Neural crest cell (in vitro differentiated cells): ENCODE data around the gene CAMK2N1. TPM values are rescaled to one million over a fixed set of nuclear protein-coding genes. Genes with fewer than 3 reads are reported as not detected.
A peak's percentile ranks its signal among the peaks of the same experiment; 100 is the strongest.

Experiments used
- DNase-seq: peaks from one replicate; pipeline ENCODE4 v3.0.0; 2021; ENCODE audit warnings: low read depth, mixed read lengths, low spot score
- H3K27ac Mint-ChIP-seq: one replicate; pipeline ENCODE4 v1.8.0; 2021; ENCODE audit warnings: mild to moderate bottlenecking, mixed read lengths; ENCODE audit not compliant: unreplicated experiment
- H3K27me3 Mint-ChIP-seq: 2 replicates; pipeline ENCODE4 v1.8.0; 2021; ENCODE audit warnings: low read depth, mild to moderate bottlenecking, mixed read lengths
- H3K36me3 Mint-ChIP-seq: 2 replicates; pipeline ENCODE4 v1.8.0; 2021; ENCODE audit warnings: low read depth, mild to moderate bottlenecking, mixed read lengths
- H3K4me1 Mint-ChIP-seq: 2 replicates; pipeline ENCODE4 v1.8.0; 2021; ENCODE audit warnings: mixed read lengths
- H3K4me3 Mint-ChIP-seq: one replicate; pipeline ENCODE4 v1.8.0; 2021; ENCODE audit warnings: mild to moderate bottlenecking, mixed read lengths
- H3K9me3 Mint-ChIP-seq: 2 replicates; pipeline ENCODE4 v1.8.0; 2021; ENCODE audit warnings: mixed read lengths
- total RNA-seq: library from RNA; stranded (reverse); gene quantifications from 2 replicates; pipeline ENCODE4 v1.2.1, GENCODE V29; 2021
- TF ChIP-seq, protein P1 (sequence below): fragments of 200-600 bp; sonication (generic); conservative IDR thresholded peaks from 2 replicates; pipeline ENCODE4 v1.5.0; 2021; ENCODE audit warnings: antibody characterized with exemption, mild to moderate bottlenecking

CAMK2N1 gene
- total RNA-seq, 1 donor from 2014 or later, result 31.4 TPM

DNA sequence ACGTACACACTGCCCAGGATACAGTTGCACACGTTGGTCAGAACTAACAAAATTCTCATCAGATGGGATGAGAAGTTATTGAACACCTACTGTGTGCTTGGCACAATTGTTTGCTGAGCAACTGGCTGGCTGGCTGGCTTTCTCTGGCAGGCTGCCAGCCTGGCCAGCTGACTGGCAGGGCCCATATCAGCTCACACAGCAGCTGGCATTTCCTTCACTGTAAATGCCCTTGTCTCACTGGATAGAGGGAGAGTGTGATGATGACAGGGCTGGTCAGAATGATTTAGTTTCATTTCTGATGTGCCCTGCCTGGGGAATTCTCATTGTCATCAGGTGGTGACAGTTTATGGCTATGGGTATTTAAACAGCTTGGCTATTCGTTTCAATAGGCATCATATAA lies 15.8 kb downstream of the CAMK2N1 start:
- H3K36me3 Mint-ChIP-seq, result no peaks in the 10 kb centered on the region
- DNase-seq, result no peak
- no peak overlapping the region for H3K27ac Mint-ChIP-seq
- H3K27me3 Mint-ChIP-seq, result peaks cover 31% of the 10 kb centered on the region
- peaks cover 15% of the 10 kb centered on the region for H3K4me1 Mint-ChIP-seq
- no peak overlapping the region for H3K4me3 Mint-ChIP-seq
- TF ChIP-seq, protein P1, sequence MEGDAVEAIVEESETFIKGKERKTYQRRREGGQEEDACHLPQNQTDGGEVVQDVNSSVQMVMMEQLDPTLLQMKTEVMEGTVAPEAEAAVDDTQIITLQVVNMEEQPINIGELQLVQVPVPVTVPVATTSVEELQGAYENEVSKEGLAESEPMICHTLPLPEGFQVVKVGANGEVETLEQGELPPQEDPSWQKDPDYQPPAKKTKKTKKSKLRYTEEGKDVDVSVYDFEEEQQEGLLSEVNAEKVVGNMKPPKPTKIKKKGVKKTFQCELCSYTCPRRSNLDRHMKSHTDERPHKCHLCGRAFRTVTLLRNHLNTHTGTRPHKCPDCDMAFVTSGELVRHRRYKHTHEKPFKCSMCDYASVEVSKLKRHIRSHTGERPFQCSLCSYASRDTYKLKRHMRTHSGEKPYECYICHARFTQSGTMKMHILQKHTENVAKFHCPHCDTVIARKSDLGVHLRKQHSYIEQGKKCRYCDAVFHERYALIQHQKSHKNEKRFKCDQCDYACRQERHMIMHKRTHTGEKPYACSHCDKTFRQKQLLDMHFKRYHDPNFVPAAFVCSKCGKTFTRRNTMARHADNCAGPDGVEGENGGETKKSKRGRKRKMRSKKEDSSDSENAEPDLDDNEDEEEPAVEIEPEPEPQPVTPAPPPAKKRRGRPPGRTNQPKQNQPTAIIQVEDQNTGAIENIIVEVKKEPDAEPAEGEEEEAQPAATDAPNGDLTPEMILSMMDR, result no peak
- no peaks in the 10 kb centered on the region for H3K9me3 Mint-ChIP-seq

DNA sequence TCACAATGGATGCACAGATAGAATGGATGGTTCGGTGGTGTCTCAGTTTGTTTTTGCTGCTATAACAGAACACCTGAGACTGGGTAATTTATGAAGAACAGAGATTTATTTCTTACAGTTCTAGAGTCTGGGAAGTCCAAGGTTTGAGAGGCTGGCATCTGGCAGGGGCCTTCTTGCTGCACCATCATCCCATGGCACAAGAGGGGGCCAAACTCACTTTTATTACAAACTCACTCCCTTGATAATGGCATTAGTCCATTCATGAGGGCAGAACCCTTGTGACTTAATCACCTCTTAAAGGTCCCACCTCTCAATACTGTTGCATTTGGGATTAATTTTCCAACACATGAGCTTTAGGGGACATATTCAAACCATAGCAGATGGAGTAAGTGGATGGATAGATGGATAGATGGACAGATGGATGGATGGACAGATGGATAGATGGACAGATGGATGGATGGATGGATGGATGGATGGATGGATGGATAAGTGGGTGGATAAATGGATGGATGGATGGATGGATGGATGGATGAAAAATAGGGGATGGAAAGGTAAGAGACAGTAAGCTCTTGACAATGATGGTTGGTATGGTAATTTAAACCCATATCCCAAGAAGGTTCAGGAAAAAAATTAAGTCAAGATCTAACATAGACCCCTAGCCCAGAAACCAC lies 16.5 kb downstream of the CAMK2N1 start:
- Mint-ChIP-seq H3K27ac (no peak overlapping the region), H3K9me3 (no peaks in the 10 kb centered on the region), H3K4me1 (peaks cover 9% of the 10 kb centered on the region), H3K36me3 (no peaks in the 10 kb centered on the region), H3K27me3 (peaks cover 28% of the 10 kb centered on the region), H3K4me3 (no peak overlapping the region)
- TF ChIP-seq, protein P1, result peak; percentile 15
- DNase-seq, result no peak

DNA sequence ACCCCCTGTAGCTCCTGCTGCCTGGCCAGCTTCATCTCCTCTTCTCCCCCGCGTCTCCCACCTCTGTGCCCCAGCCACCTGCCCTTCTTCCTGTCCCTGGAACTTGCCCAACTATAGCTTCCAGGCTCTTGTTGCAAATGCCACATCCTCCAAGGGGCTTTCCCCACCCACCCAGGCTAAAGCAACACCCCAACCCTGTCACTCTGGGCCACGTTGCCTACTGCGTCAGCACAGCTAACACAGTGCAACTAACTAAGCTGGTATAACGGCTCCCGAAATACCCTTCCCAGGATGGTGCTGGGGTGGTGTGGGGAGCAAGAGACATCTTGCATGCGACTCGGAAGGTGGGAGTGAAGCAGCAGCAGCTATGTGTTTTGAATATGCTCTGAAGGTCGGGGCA lies 19.7 kb downstream of the CAMK2N1 start:
- peaks cover 37% of the 10 kb centered on the region for H3K27me3 Mint-ChIP-seq
- no peak overlapping the region for H3K27ac Mint-ChIP-seq
- no peak overlapping the region for H3K4me3 Mint-ChIP-seq
- TF ChIP-seq, protein P1, result no peak
- no peaks in the 10 kb centered on the region for H3K9me3 Mint-ChIP-seq
- H3K36me3 Mint-ChIP-seq, result no peaks in the 10 kb centered on the region
- no peaks in the 10 kb centered on the region for H3K4me1 Mint-ChIP-seq
- DNase-seq, result no peak

DNA sequence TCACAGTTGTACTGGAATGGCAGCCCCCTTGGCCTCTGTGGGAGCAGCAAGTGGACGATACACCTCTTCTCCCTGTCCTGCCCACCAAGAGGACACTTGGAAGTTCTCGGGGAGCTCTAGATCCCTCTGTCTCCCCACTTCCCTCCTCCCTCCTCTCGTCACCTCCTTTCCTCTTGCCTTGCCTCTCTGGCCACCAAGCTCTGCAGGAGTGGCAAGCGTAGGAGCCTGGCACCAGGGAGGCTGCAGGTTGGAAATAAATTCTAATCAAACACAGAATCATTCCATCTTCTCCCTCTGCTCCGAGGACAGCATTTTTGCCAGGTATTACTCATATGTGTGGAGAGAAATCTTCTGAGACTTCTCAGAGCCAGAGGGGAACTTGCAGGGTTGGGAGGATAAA lies 20.8 kb downstream of the CAMK2N1 start:
- Mint-ChIP-seq H3K9me3 (peaks cover 2% of the 10 kb centered on the region), H3K4me1 (no peaks in the 10 kb centered on the region), H3K27ac (no peak overlapping the region), H3K36me3 (no peaks in the 10 kb centered on the region), H3K4me3 (no peak overlapping the region), H3K27me3 (peaks cover 39% of the 10 kb centered on the region)
- DNase-seq, result no peak
- TF ChIP-seq, protein P1, result no peak

DNA sequence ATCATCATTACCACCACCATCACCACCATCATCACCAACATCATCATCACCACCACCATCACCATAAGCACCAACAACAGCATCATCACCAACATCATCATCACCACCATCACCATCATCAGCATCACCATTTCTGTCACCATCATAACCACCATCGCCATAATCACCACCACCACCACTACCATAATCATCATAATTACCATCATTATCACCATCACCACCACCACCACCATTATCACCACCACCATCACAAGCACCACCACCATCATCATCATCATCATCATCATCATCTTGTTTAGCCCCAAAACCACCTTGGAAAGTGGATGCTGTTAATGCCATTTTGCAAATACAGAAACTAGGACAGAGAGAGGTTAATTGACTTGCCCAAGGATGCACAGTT lies 22.5 kb downstream of the CAMK2N1 start:
- H3K4me3 Mint-ChIP-seq, result no peak overlapping the region

More for the DNA sequence above, 22.5 kb downstream of the CAMK2N1 start:
- Mint-ChIP-seq H3K4me1 (no peaks in the 10 kb centered on the region), H3K27ac (no peak overlapping the region), H3K9me3 (peaks cover 6% of the 10 kb centered on the region), H3K27me3 (peaks cover 35% of the 10 kb centered on the region), H3K36me3 (no peaks in the 10 kb centered on the region)
- DNase-seq, result no peak
- TF ChIP-seq, protein P1, result no peak
